OCI-LY7 (cell line): ENCODE measurements around the gene SCYL2. TPM values are rescaled to one million over a fixed set of nuclear protein-coding genes. Genes with fewer than 3 reads are reported as not detected.

ENCODE experiments used
- BruUV-seq: library from RNA; stranded (reverse); fragments of 400-500 nt; replicated peaks from 2 replicates; lab custom pipeline; 2021; lab: Mats Ljungman, UMichigan
- CTCF ChIA-PET: fragments of 300-600 bp; sonication (Branson Sonifier 250); formaldehyde crosslinking; loops from one replicate; lab custom pipeline; 2022; ENCODE audit warnings: antibody characterized with exemption; ENCODE audit not compliant: unreplicated experiment; lab: Charles Lee
- POLR2A ChIA-PET: fragments of 300-600 bp; sonication (Branson Sonifier 250); formaldehyde crosslinking; loops from one replicate; lab custom pipeline; 2022; ENCODE audit warnings: antibody characterized with exemption; lab: Charles Lee
- DNase-seq: peaks from one replicate; pipeline ENCODE4 v3.0.0-alpha.2; 2015; ENCODE audit warnings: low spot score
- H2AFZ ChIP-seq: fragments of 200-600 bp; sonication (generic), shearing (Covaris generic); 2 replicates; pipeline ENCODE4 v1.6.1; 2014; ENCODE audit warnings: mild to moderate bottlenecking, antibody characterized with exemption, low read length, moderate library complexity
- H3K27ac ChIP-seq: fragments of 200-600 bp; sonication (generic); 2 replicates; pipeline ENCODE4 v1.5.1; 2014; ENCODE audit warnings: mixed run types, low read depth, mild to moderate bottlenecking, moderate library complexity, low read length, inconsistent platforms; ENCODE audit not compliant: poor library complexity, severe bottlenecking
- H3K36me3 ChIP-seq: fragments of 200-600 bp; sonication (generic); 2 replicates; pipeline ENCODE4 v1.6.1; 2014; ENCODE audit warnings: mild to moderate bottlenecking, antibody characterized with exemption, low read length, moderate library complexity, mixed read lengths; ENCODE audit not compliant: insufficient read depth
- H3K4me1 ChIP-seq: fragments of 200-600 bp; sonication (generic); 2 replicates; pipeline ENCODE4 v1.5.1; 2014; ENCODE audit warnings: mild to moderate bottlenecking, low read length; ENCODE audit not compliant: insufficient read depth, poor library complexity, severe bottlenecking
- H3K4me2 ChIP-seq: fragments of 200-600 bp; sonication (generic); 2 replicates; pipeline ENCODE4 v1.6.1; 2014; ENCODE audit warnings: mild to moderate bottlenecking, low read length
- H3K4me3 ChIP-seq: fragments of 200-600 bp; sonication (generic); 2 replicates; pipeline ENCODE4 v1.5.1; 2014; ENCODE audit warnings: mild to moderate bottlenecking, low read depth, low read length; ENCODE audit not compliant: poor library complexity, severe bottlenecking
- H3K79me2 ChIP-seq: fragments of 200-600 bp; sonication (generic); 2 replicates; pipeline ENCODE4 v1.6.1; 2016; ENCODE audit warnings: low read depth, mild to moderate bottlenecking, low read length, moderate library complexity, mixed read lengths; ENCODE audit not compliant: insufficient read depth
- H3K9me2 ChIP-seq: fragments of 200-600 bp; sonication (generic); 2 replicates; pipeline ENCODE4 v1.6.1; 2016; ENCODE audit warnings: mild to moderate bottlenecking, low read length, mixed read lengths; ENCODE audit not compliant: insufficient read depth
- H3K9me3 ChIP-seq: fragments of 200-600 bp; sonication (generic); 2 replicates; pipeline ENCODE4 v1.6.1; 2014; ENCODE audit warnings: mild to moderate bottlenecking, mixed run types, low read length, mixed read lengths
- H4K20me1 ChIP-seq: fragments of 200-600 bp; sonication (generic); 2 replicates; pipeline ENCODE4 v1.6.1; 2014; ENCODE audit warnings: mild to moderate bottlenecking, antibody characterized with exemption, low read length, moderate library complexity, mixed read lengths; ENCODE audit not compliant: insufficient read depth
- EZH2phosphoT487 ChIP-seq: fragments of 200-600 bp; sonication (generic); IDR thresholded peaks from 2 replicates; pipeline ENCODE4 v1.6.1; 2018; ENCODE audit warnings: low read depth, borderline replicate concordance, mild to moderate bottlenecking, mixed run types, antibody characterized with exemption, low read length, moderate library complexity, mixed read lengths
- intact Hi-C: fragments of 100-400 bp; cut with micrococcal nuclease; formaldehyde crosslinking; loops from one replicate; pipeline ENCODE4 v1.10.0; 2022; ENCODE audit not compliant: unreplicated experiment
- total RNA-seq, 2 experiments: library from RNA; depleted of rRNA in 1 of 2; stranded (reverse); fragments of >200 nt in 1 of 2; shearing (Covaris generic) in 1 of 2; gene quantifications; 2 replicates each; pipeline ENCODE4 v1.2.3, GENCODE V29; 2014 to 2022
- TF ChIP-seq, protein P1 (sequence below): fragments of 200-600 bp; sonication (generic); conservative IDR thresholded peaks from 2 replicates; pipeline ENCODE4 v1.5.1; 2014; ENCODE audit warnings: mild to moderate bottlenecking, antibody characterized with exemption, low read length, moderate library complexity, mixed read lengths

Gene SCYL2
- total RNA-seq, 2 experiments from 2014 or later, result 13.9 to 30.7 TPM

DNA sequence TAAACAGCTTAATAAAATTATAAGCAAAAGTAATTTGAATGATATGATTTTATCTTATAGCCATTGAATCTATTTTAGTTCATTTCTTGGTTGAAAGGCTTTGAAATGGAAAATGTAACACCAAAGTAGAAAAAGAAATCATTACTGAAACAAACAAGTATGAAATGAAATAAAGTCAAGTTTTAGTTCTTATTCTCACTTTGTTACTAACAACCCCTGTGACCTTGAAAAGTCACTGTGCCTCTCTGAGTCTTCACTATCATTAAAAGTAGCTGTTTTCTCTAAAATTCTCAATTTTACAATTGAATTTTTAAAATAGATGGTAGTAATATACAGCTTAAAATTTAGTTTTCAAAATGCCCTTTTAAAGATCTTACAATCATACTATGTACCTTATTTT is 57.5 kb downstream of the SCYL2 start:
- H3K4me3 ChIP-seq, result no peak overlapping the region
- H3K27ac ChIP-seq, result no peak overlapping the region
- H2AFZ ChIP-seq, result no peak overlapping the region
- no TSS peak for BruUV-seq
- no peak for TF ChIP-seq EZH2phosphoT487
- TF ChIP-seq, protein P1, sequence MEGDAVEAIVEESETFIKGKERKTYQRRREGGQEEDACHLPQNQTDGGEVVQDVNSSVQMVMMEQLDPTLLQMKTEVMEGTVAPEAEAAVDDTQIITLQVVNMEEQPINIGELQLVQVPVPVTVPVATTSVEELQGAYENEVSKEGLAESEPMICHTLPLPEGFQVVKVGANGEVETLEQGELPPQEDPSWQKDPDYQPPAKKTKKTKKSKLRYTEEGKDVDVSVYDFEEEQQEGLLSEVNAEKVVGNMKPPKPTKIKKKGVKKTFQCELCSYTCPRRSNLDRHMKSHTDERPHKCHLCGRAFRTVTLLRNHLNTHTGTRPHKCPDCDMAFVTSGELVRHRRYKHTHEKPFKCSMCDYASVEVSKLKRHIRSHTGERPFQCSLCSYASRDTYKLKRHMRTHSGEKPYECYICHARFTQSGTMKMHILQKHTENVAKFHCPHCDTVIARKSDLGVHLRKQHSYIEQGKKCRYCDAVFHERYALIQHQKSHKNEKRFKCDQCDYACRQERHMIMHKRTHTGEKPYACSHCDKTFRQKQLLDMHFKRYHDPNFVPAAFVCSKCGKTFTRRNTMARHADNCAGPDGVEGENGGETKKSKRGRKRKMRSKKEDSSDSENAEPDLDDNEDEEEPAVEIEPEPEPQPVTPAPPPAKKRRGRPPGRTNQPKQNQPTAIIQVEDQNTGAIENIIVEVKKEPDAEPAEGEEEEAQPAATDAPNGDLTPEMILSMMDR, result no peak
- peaks cover 2% of the 10 kb centered on the region for H3K4me1 ChIP-seq
- H3K9me3 ChIP-seq, result no peaks in the 10 kb centered on the region
- ChIA-PET CTCF (no interaction called here), POLR2A (interaction anchor here (1.0 kb wide), 1 partner anchor 13 kb away, joined by 4 read pairs; no protein-coding TSS in a partner anchor)
- H3K4me2 ChIP-seq, result no peak overlapping the region
- no peaks in the 10 kb centered on the region for H3K79me2 ChIP-seq
- H4K20me1 ChIP-seq, result no peaks in the 10 kb centered on the region
- intact Hi-C loops, result no loop called here
- peaks cover 53% of the 10 kb centered on the region for H3K36me3 ChIP-seq
- H3K9me2 ChIP-seq, result no peaks in the 10 kb centered on the region
- no peak for DNase-seq

DNA sequence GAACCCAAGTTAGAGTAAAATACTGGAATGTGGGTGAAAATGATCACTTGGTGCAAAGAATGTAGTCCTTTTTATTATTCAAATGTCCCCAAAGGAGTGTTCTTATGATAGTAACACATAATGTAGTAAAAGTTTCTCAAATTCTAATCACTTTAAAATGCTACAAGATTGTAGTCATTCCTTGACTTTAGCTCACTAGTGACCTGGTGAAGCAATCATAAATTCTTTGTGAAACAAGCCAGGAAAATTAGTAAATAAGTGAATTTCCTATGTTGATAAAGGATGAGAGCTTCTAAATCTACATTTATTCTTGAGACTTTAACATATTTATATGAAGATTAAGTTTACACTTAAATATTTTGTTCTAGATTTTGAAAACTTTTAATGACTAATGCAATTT is 59.2 kb downstream of the SCYL2 start:
- ChIA-PET CTCF (no interaction called here), POLR2A (no interaction called here)
- intact Hi-C loops, result no loop called here

DNA sequence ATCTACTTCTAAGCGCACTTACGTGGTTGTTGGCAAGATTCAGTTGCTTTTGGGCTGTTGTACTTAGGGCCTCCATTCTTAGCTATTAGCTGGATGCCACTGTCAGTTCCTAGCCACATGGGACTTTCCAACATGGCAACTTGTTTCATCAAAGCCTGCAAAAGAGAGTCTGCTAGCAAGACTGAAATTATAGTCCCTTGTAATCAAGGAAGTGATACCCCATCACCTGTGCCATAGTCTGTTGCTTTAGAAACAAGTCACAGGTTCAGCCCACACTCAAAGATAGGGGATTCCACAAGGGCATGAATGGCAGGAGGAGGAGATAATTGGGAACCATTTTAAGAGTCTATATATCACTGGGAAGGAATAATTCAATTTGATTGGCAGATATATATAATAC is 62.8 kb downstream of the SCYL2 start:
- H3K9me3 ChIP-seq, result no peaks in the 10 kb centered on the region
- no TSS peak for BruUV-seq
- H3K4me1 ChIP-seq, result peaks cover 4% of the 10 kb centered on the region
- intact Hi-C loops, result no loop called here
- no peak overlapping the region for H3K4me2 ChIP-seq
- DNase-seq, result peak; percentile 18
- H3K27ac ChIP-seq, result no peak overlapping the region
- peaks cover 64% of the 10 kb centered on the region for H3K36me3 ChIP-seq
- H4K20me1 ChIP-seq, result no peaks in the 10 kb centered on the region
- no peaks in the 10 kb centered on the region for H3K79me2 ChIP-seq
- TF ChIP-seq EZH2phosphoT487, result no peak
- TF ChIP-seq, protein P1, result no peak
- H3K4me3 ChIP-seq, result no peak overlapping the region
- CTCF ChIA-PET, result no interaction called here
- POLR2A ChIA-PET, result interaction anchor here (0.6 kb wide), 1 partner anchor 41 kb away, joined by 3 read pairs; no protein-coding TSS in a partner anchor
- no peak overlapping the region for H2AFZ ChIP-seq
- H3K9me2 ChIP-seq, result no peaks in the 10 kb centered on the region

More for the DNA sequence above, 59.2 kb downstream of the SCYL2 start:
- no TSS peak for BruUV-seq
- Histone ChIP-seq H3K9me2 (no peaks in the 10 kb centered on the region), H3K79me2 (no peaks in the 10 kb centered on the region), H2AFZ (no peak overlapping the region), H4K20me1 (no peaks in the 10 kb centered on the region), H3K4me1 (peaks cover 4% of the 10 kb centered on the region), H3K36me3 (peaks cover 53% of the 10 kb centered on the region), H3K4me2 (no peak overlapping the region), H3K4me3 (no peak overlapping the region), H3K9me3 (no peaks in the 10 kb centered on the region), H3K27ac (no peak overlapping the region)
- no peak for TF ChIP-seq EZH2phosphoT487
- TF ChIP-seq, protein P1, result no peak
- DNase-seq, result no peak
